GM19025 (cell line): ENCODE data around the gene CYP4V2.
"Not testable (repeated sequence)": the region's sequence is repeated elsewhere in the genome, so short reads cannot be mapped to it uniquely, and the experiment has no call there.

Source experiments
- ATAC-seq: cut with Tn5 transposase; IDR thresholded peaks from one replicate; pipeline ENCODE4 v1.9.1; 2021; ENCODE audit warnings: mild to moderate bottlenecking, low read depth, moderate library complexity; ENCODE audit not compliant: unreplicated experiment

The CYP4V2 gene

GRCh38 chr4:186227221-186227620 is 35.9 kb downstream of the CYP4V2 start, which contains the start of gene KLKB1:
KLKB1 (plus strand) TSS chr4:186227507; CDS start chr4:186228196, 689 bp downstream.
- ATAC-seq, result no peak

- ATAC-seq, result no peak
Observed at GRCh38 chr4:186227744-186228513, 36.6 kb downstream of the CYP4V2 start.

GRCh38 chr4:186228514-186228894 is 37.1 kb downstream of the CYP4V2 start:
- no peak for ATAC-seq

GRCh38 chr4:186234367-186234766 is 43.0 kb downstream of the CYP4V2 start:
- no peak for ATAC-seq

- no peak for ATAC-seq
Observed at GRCh38 chr4:186236126-186236525, 44.8 kb downstream of the CYP4V2 start.

GRCh38 chr4:186240452-186240847 is 49.1 kb downstream of the CYP4V2 start:
- no peak for ATAC-seq

- ATAC-seq, result no peak
Observed at GRCh38 chr4:186240848-186241491, 49.6 kb downstream of the CYP4V2 start.

GRCh38 chr4:186241616-186242015 is 50.2 kb downstream of the CYP4V2 start:
- no peak for ATAC-seq

- not testable (repeated sequence) for ATAC-seq
Observed at GRCh38 chr4:186242031-186242430, 50.7 kb downstream of the CYP4V2 start.

GRCh38 chr4:186243331-186243730 is 52.0 kb downstream of the CYP4V2 start:
- ATAC-seq, result no peak

- ATAC-seq, result no peak
Observed at GRCh38 chr4:186244835-186245234, 53.5 kb downstream of the CYP4V2 start.

GRCh38 chr4:186247062-186247752 is 55.8 kb downstream of the CYP4V2 start:
- ATAC-seq, result not testable (repeated sequence)

- no peak for ATAC-seq
Observed at GRCh38 chr4:186248643-186249042, 57.3 kb downstream of the CYP4V2 start.

- no peak for ATAC-seq
Observed at GRCh38 chr4:186249785-186250754, 58.7 kb downstream of the CYP4V2 start.

- no peak for ATAC-seq
Observed at GRCh38 chr4:186250760-186251159, 59.4 kb downstream of the CYP4V2 start.

- no peak for ATAC-seq
Observed at GRCh38 chr4:186255122-186255521, 63.8 kb downstream of the CYP4V2 start.

GRCh38 chr4:186258216-186258811 is 66.9 kb downstream of the CYP4V2 start:
- ATAC-seq, result no peak

GRCh38 chr4:186260117-186260503 is 68.7 kb downstream of the CYP4V2 start:
- ATAC-seq, result no peak
